GM19324 (cell line): ENCODE measurements around the gene DYNC2I2.

Source experiments
- ATAC-seq: cut with Tn5 transposase; IDR thresholded peaks from one replicate; pipeline ENCODE4 v1.9.1; 2021; ENCODE audit warnings: mild to moderate bottlenecking, moderate library complexity; ENCODE audit not compliant: unreplicated experiment, low FRiP score

The DYNC2I2 gene

DNA sequence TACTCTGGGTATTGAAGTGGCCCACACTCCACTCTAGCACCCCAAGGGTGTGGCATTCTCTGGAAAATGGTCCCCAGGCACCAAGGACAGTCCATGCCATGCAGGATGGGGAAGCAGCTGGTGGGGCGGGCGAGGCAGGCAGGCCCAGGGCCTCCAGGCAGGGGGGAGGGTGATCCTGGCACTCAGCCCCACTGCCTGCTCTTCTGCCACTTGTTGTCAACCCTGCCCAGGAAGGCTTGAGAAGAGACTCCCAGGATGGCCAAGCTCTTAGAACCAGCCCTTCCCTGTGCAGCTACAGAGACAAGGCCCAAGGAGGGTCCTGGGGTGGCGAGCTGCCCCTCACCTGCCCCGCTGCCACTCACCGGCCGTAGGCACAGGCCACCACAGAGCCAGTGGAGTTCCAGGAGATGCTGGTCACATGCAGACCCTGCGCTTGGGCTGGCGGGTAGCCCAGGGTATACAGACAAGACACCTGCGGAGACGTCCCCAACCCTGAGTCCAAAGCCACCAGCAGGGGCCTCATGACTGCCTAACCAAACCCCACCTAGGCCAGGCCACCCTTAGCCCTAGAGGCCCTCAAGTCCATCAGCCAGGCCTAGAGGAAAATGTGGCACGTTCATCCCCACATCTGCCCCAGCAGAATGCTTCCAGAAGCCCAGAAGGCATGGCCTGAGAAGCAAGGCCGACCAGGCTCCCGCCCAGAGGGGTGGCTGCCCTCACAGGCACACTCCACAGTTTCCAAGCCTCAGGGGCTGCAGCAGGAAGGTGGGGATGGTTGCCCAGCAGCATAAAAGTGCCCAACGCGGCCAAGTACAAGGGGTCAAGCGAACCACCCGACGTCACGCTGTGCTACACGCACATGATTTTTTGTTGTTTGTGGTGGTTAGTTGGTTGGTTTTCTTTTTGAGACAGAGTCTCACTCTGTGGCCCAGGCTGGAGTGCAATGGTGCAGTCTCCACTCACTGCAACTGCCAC is 19.8 kb downstream of the DYNC2I2 start:
- no peak for ATAC-seq

GRCh38 chr9:128636024-128636390 is 20.6 kb downstream of the DYNC2I2 start:
- ATAC-seq, result no peak

- no peak for ATAC-seq
Measured at GRCh38 chr9:128635266-128636023, 21.2 kb downstream of the DYNC2I2 start.

- ATAC-seq, result no peak
Measured at GRCh38 chr9:128634651-128635262, 21.9 kb downstream of the DYNC2I2 start.

GRCh38 chr9:128634111-128634510 is 22.5 kb downstream of the DYNC2I2 start:
- no peak for ATAC-seq

- ATAC-seq, result no peak
Measured at GRCh38 chr9:128633601-128634000, 23.0 kb downstream of the DYNC2I2 start.

DNA sequence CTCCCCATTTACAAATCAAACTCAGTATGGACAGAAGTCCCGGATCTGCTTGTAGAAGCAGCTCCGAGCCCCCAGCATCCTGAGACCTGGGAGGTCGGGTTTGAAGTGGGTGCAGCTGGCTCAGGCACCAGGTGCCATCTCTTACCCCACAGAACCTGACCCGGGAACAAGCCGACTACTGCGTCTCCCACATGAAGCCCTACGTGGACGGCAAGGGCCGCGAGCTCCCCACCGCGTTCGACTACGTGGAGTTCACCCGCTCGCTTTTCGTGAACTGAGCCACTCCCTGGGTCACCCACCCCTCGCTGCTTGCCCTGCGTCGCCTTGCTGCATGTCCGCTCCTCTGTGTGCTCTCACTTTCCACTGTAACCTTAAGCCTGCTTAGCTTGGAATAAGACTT is 23.6 kb downstream of the DYNC2I2 start:
- no peak for ATAC-seq

GRCh38 chr9:128632486-128632885 is 24.2 kb downstream of the DYNC2I2 start:
- no peak for ATAC-seq

- no peak for ATAC-seq
Measured at GRCh38 chr9:128632066-128632465, 24.6 kb downstream of the DYNC2I2 start.

DNA sequence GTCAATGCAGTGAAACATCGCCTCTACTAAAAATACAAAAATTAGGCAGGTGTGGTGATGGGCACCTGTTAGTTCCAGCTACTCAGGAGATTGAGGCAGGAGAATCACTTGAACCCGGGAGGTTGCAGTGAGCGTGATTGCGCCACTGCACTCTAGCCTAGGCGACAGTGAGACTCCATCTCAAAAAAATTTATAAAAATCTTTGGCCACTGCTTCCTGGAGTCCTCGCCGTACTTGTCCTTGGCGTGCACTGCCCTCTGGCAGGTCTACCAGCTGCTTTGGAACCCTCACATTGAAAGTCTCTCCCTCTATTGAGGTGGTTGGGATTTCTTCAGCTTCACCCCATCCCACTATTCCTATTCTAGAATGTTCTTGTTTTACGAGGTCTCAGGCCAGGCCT is 25.0 kb downstream of the DYNC2I2 start:
- no peak for ATAC-seq

- ATAC-seq, result no peak
Measured at GRCh38 chr9:128629852-128630545, 26.6 kb downstream of the DYNC2I2 start.

DNA sequence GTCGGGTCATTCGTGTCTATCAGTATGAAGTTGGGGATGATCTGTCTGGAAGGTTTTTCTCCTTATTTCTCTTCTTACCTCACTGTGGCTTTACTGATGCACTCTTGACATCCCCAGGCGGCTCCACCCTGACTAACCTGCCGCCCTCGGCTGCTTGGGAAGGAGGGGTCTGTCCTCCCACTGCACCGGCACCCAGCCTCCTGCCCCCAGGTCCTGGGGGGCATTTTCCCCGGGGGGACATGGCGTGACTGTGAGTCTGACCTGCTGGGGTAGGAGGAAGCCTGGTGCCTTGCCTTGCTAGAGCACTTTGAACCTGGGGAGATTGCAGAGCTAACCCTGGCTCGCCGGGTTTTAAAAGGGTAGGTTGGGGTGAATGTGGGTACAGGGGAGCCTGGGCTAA is 27.5 kb downstream of the DYNC2I2 start:
- ATAC-seq, result no peak

GRCh38 chr9:128628471-128629048 is 28.1 kb downstream of the DYNC2I2 start:
- ATAC-seq, result no peak

DNA sequence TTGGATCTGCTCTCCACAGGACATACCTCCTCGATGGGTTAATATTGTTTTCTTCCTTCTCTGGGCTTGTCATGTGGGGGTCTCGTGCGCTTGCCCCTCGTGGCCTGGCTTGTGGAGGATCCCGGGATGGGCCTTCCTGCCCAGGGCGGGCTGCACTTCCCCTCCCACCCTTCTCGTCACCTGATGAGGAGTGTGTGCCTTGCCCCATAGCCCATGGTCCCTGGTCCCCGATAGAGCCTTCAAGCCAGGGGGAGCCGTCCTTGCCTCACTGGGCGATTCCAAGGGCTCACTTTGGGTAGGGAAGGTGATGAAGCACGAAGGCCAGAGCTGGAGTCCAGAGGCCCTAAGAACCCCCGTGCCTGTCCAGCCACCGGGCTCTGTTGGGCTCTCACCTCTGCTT is 28.7 kb downstream of the DYNC2I2 start:
- no peak for ATAC-seq

DNA sequence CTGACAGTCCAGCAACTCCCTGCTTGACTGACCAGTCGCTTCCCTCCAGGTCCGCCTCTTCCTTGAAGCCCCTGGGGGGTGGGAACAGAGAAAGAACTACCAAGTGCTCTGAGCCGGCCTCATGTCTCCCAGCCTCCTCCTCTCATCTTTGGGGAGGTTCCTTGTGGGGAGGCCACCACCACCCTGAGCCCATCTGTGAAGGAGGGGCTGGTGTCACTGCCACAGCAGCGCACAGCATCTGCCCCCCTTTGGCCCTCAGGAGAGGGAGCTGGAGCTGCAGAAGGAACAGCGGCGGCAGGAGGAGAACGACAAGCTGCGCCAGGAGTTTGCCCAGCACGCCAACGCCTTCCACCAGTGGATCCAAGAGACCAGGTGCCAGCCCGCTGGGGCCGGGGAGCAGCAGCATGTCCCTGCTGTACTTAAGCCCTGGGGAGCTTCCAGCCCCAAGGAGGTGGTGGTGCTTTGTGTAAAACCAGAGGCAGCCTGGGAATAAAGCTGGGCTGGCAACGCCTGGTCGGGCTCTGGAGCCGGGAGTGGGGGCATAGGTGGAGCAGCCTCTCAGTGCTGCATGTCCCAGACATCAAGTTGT is 29.4 kb downstream of the DYNC2I2 start:
- no peak for ATAC-seq

GRCh38 chr9:128626181-128626580 is 30.5 kb downstream of the DYNC2I2 start:
- ATAC-seq, result no peak

- ATAC-seq, result no peak
Measured at GRCh38 chr9:128625391-128626146, 31.1 kb downstream of the DYNC2I2 start.

GRCh38 chr9:128624566-128624965 is 32.1 kb downstream of the DYNC2I2 start:
- ATAC-seq, result no peak
